ENCODE results near the gene PIP5K1C. TPM values are rescaled to one million over a fixed set of nuclear protein-coding genes. Genes with fewer than 3 reads are reported as not detected.

PIP5K1C gene
- total and polyA plus RNA-seq, 10 of the 15 experiments (the other 5 are each of a cell fraction or from before 2014, with no cell fraction given): 0.39 to 19.6 (median 5.3) TPM

- intact Hi-C loops (cut with micrococcal nuclease; ENCODE audit: unreplicated experiment): no loop called here
- no peaks in the 10 kb centered on the region for H3K4me1 ChIP-seq (ENCODE audit: control insufficient read depth, insufficient read depth, low read length)
- H3K4me3 ChIP-seq: no peak overlapping the region
- H3K27me3 ChIP-seq (replicated peaks in 1 of 2; ENCODE audit: control insufficient read depth in 2 of 2, insufficient read depth in 2 of 2, low read length in 1 of 2): no peaks in the 10 kb centered on the region
- no peaks in the 10 kb centered on the region for H3K9me3 ChIP-seq (replicated peaks; ENCODE audit: control insufficient read depth, insufficient read depth, low read length)
- H4K20me1 ChIP-seq (ENCODE audit: control insufficient read depth, insufficient read depth): no peaks in the 10 kb centered on the region
- no peaks in the 10 kb centered on the region for H3K79me2 ChIP-seq (ENCODE audit: control insufficient read depth, insufficient read depth, low read length)
- RAD21 ChIA-PET (ENCODE audit: unreplicated experiment): no interaction called here
- CTCF ChIA-PET: no interaction called here
- no peak overlapping the region for H3K27ac ChIP-seq (ENCODE audit: control insufficient read depth, insufficient read depth)
- 98% methylated on average over 14 of the region's 14 CpGs for WGBS (ENCODE audit: insufficient coverage, insufficient replicate concordance, low lambda C conversion rate, missing lambda C conversion rate)
- SMC1A ChIA-PET (ENCODE audit: uncharacterized antibody, unreplicated experiment): no interaction called here
- H3K36me3 ChIP-seq (ENCODE audit: control insufficient read depth in 2 of 2, insufficient read depth in 2 of 2, low read length in 1 of 2): peaks cover 2 to 3% of the 10 kb centered on the region in 2 experiments; a peak in 1 of 4 replicates
- no peak for ATAC-seq
- BruUV-seq (replicated peaks): no TSS peak
- POLR2A ChIA-PET: no interaction called here
- no peak for FAIRE-seq
- no peak overlapping the region for H3K4me2 ChIP-seq (ENCODE audit: control insufficient read depth, insufficient read depth)
- in situ Hi-C loops (cut with MboI): no loop called here
- H2AFZ ChIP-seq (ENCODE audit: control insufficient read depth, low read depth, low read length): no peak overlapping the region
- DNase-seq (ENCODE audit: low read depth, low spot score): no peak
- no peak overlapping the region for H3K9ac ChIP-seq (ENCODE audit: control insufficient read depth, insufficient read depth, low read length)
- no peak for TF ChIP-seq STAT3 (IDR thresholded peaks at IDR 0.05; ENCODE audit: low read depth, low read length)
- TF ChIP-seq HSF1 (IDR thresholded peaks at IDR 0.05; ENCODE audit: low read depth, low read length): no peak
- no peak for TF ChIP-seq TAF1 (IDR thresholded peaks at IDR 0.05; ENCODE audit: borderline replicate concordance, low read depth, low read length)
- TF ChIP-seq POLR2AphosphoS2 (IDR thresholded peaks at IDR 0.05; ENCODE audit: low read depth, low read length): no peak
- no peak for TF ChIP-seq RAD51 (IDR thresholded peaks at IDR 0.05)
- TF ChIP-seq HCFC1 (IDR thresholded peaks at IDR 0.05; ENCODE audit: low read length): no peak
- TF ChIP-seq YY1 (IDR thresholded peaks at IDR 0.05; ENCODE audit: low read depth, low read length): no peak
- no peak for TF ChIP-seq BCLAF1 (IDR thresholded peaks at IDR 0.05)
- no peak for TF ChIP-seq CBFB (IDR thresholded peaks at IDR 0.05; ENCODE audit: low read depth)
- TF ChIP-seq MLLT1 (IDR thresholded peaks at IDR 0.05): no peak
- no peak for TF ChIP-seq TARDBP (IDR thresholded peaks at IDR 0.05; ENCODE audit: borderline replicate concordance)
- TF ChIP-seq MYC (IDR thresholded peaks at IDR 0.05; ENCODE audit: insufficient read depth, insufficient read length, insufficient replicate concordance, low read length, severe bottlenecking): no peak
- TF ChIP-seq MAX (IDR thresholded peaks at IDR 0.05; ENCODE audit: low read depth, low read length): no peak
- TF ChIP-seq ZBTB11 (CRISPR knock-in tag; IDR thresholded peaks at IDR 0.05): no peak
- no peak for TF ChIP-seq CREM (IDR thresholded peaks at IDR 0.05; ENCODE audit: low read depth)
- TF ChIP-seq GATAD2B (conservative IDR thresholded peaks at IDR 0.05; ENCODE audit: low read depth): no peak
- no peak for TF ChIP-seq ESRRA (IDR thresholded peaks at IDR 0.05; ENCODE audit: low read length)
Observed at GRCh38 chr19:3652422-3652821, 47.8 kb downstream of the PIP5K1C start.
